HTR-8/SVneo (cell line): ENCODE measurements around the gene NBL1.

Experiments
- DNase-seq: peaks from one replicate; pipeline ENCODE4 v3.0.0; 2011; ENCODE audit warnings: low spot score, mixed read lengths; ENCODE audit not compliant: insufficient read length
- FAIRE-seq: peaks from 2 replicates; lab custom pipeline; 2011; peaks lifted over from hg19 to GRCh38; lab: Jason Lieb, UNC

Gene NBL1

DNA sequence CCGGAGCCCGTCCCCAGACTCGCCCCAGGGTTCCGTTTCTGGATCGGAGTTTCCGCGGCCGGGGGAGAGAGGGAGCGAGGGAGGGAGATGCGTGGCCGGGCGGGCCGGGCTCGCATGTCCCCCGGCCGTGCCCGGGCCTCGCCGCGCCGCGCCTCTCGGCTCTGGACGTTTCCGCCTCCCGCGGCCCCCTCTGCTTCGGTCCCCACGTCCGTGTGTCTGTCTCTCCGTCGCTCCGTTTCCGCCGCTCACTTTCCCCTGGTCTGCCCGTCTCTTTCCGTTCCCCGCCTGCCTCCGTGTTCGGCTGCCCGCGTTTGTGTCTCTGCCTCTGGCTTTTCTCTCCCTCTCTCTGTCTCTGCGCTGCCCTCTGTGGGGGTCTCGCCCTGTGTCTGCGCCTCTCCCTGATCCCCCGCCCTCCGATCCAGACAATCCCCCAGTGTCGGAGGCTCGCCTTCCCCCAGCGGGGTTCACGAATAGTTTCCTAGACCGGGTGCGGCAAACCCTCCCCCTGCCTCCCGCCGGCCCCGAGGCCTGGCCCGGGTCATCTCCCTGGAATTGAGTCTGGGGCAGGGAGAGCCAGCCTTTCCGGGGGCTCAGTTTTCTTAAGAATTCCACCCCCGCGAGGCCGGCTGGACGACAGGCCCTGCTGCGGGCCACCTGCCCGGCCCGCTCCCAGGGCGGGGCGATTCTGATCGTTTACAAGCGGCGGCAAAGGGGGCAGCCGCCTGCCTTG is 735 bp downstream of the NBL1 start:
- no peak for DNase-seq
- FAIRE-seq, result no peak

DNA sequence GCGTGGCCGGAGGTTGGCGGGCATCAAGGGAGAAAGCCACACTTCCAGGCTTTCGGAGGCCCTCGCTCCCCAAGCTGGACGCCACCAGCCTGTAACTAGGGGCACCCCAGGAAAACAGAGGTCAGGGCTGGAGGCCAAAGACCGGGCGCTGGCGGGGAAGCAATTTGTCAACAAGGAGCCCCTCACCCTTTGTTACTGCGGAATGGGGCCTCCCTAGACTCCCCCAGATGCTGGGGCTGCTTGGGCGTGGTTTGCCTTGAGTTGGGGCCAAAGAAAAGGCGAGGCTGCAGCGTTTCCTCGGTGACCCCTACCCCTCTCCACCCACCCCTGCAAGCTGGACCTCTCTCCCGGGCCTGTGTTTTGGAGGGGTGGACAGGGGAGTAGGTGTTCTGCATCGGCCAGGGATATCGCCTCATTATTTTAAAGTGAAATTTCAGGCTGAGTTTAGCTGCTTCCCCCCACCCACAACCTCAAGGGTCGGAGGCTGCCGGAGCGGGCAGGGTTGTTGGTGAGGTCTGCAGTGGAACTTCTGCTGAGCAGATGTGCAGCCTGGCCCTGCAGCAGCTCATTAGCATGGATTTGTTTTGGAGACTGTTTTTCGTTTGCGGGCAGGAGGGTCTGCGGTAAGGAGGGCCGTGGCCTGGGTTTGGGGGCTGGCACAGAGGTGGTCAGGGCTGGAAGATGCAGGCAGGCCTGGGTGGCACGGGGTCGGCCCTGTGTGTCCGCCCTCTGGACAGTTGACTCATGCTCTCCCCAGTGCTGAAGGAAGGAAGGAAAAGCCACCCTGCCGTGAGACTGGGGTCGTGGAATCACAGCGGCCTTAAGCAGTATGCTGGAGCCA is 1.5 kb downstream of the NBL1 start:
- DNase-seq, result no peak
- FAIRE-seq, result no peak

DNA sequence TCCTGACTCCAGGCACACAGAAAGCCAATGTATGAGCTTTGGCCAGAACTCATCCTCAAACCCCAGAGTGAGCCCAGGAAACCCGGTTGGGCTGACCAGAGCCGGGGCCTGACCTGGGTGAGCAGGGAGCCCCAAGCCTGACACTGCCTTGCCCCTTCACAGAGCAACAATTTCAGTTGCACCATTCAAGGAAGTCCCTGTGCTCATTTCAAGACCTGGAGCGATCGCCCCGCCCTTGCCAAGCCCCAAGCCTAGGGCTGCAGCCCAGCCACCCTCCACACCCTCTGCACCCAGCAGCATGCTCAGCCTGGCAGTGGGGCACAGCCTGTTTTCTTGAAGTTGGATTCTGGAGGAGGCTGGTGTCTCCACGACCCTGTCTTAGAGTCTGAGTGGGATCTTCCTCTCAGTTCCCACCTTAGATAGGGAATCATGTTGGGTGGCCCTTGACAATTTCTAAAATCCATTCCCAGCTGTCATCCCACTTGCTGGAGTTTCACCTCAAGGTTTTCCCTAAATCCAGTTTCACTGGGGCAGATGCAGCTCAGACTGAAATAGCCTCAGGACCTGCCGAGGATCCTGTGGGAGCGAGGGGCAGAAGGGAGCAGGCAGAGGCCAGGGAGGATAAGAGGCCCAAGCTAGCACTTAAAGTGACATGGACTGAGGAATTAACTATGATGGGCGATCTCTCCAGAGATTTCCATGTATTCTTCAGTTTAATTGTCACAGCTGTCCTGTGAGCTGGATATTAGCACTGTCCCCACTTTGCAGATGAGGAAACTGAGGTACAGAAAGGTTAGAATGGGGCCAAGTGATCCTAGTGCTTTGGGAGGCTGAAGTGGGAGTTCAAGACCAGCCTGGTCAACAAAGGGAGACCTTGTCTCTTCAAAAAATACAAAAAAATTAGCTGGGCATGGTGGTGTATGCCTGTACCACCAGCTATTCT is 2.5 kb downstream of the NBL1 start:
- no peak for DNase-seq
- FAIRE-seq, result no peak

DNA sequence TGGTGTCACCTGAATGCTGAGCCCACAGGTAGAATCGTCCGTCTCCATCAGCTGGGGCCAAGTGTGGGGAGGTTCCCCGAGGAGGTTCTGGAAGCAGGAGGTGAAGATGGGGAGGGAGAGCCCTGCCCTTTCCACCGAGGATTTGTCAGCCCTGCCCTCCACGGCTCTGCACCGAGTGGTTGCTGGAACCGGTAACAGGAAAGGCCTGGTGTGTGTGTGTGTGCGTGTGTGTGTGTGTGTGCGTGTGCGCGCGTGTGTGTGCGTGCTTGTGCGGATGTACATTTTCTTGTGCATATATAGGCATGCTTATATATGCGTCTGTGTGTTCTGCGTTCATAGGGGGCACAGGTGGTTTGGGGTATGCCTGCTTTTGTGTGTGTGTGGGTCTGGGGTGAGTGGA is 3.5 kb downstream of the NBL1 start:
- no peak for FAIRE-seq
- no peak for DNase-seq

DNA sequence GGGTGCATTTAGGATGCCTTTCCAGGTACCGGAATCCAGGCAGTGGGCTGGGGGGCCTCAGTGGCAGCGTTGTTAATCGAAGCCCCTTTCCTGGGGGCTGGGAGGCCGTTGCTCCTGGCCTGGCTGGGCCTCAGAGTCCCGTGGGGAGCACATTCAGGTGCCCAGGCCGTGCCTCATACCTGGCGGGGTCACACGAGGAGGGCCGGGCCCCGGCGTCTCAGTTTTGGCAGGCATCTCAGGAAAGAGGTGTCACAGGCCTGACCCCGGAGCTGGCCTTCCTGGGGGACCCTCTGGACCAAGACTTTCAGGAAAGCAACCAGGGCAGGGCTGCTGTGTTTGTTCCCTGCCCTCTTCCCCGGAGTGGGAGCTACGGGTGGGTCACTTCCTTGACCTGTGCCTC is 4.1 kb downstream of the NBL1 start:
- no peak for FAIRE-seq
- no peak for DNase-seq

DNA sequence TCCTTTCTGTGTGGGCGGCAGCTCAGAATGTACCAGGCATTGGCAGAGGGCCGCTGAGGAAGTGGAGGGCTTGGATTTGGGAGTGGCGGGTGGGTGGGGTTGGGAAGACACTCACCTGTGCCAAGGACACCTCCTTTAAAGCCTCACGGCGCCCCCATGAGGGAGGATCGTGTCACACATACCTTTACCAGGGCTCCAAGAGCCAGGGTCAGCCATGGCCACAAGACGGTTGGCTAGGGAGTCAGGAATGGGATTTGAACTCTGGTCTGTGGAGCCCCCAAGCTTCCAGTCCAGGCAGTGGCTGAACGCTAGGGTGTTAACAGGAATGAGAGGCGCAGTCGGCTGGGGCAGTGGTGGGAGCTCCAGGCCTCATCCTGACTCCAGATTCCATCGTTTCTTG is 4.6 kb downstream of the NBL1 start:
- DNase-seq (no peak), FAIRE-seq (no peak)

DNA sequence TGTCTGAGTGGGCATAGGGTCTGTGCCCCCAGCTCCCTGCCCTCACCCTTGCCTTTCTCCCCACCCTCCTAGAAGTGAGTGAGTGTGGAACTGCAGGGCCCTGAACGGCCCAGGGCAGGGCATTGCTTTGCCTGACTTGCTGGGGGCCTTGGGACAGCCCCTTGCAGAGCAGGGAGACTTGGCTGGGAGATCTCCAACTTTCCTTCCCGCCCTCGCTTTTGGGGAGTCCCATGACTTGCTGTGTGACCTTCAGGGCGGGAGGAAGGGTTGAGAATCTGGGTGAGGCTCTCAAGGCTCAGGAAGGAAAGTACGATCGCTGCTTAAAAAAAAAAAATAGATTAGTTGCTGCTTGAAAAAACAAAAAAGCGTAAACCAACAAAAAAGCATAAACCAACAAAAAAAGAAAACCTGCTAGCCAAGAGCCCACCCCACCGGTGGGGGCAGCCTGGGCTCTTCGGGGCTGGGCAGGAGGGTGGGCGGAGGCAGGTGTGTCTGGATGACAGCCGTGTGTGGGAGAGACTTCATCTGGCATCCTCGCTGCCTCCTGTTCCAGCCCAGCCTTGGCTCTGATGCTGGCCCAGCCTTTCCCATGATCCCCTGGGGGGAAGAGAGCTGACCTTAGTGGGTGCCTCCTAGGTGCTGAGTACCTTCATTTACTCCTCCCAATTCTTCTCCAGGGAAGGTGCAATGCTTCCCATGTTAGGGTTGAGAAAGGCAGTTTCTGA is 6.5 kb downstream of the NBL1 start:
- FAIRE-seq, result no peak
- DNase-seq, result no peak

DNA sequence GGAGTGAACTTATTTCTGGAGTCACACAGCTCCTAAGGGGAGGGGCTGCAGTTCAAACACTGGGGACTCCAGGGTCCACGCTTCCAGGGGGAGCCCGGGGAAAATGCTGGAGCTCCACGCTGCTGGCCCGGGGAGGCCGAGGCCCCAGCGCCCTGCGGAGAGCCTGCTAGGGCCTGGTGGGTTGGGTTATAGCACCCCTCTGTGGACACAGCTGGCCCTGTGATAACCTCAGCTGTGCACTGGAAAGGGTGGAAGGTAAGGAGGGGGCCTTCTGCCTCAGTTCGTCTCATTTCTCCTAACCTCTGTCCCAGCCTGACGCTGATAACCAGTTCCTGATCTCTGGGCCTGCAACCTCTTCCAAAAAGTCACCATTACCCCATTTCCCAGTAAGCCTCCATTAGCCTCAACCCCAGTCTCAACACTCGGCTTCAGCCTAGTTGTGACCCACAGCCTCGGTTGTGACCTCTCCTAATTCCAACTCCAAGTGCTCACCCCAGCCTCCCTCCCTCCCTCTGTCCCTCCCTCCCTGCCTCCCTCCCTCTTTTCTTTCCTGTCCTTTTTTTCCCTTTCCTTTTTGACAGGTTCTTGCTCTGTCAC is 7.1 kb downstream of the NBL1 start:
- FAIRE-seq (no peak), DNase-seq (no peak)

DNA sequence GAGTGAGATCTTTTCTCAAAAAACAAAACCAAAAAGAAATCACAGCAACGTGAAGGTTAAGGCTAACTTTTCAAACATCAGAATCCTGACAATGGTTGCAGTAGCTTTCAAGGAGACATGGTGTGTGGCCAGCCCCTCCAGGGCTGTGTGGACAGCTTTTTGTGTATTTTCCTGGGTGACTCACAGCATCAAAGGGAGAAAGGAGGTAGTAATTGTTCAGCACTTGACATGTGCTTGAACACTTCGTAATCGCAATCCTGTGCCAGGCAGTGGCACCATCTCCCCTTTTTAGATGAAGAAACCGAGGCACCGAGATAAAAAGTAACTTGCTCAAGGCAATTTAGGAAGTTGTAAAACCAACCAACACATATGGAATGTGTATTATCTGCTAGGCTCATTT is 10.3 kb downstream of the NBL1 start:
- no peak for DNase-seq
- FAIRE-seq, result no peak

DNA sequence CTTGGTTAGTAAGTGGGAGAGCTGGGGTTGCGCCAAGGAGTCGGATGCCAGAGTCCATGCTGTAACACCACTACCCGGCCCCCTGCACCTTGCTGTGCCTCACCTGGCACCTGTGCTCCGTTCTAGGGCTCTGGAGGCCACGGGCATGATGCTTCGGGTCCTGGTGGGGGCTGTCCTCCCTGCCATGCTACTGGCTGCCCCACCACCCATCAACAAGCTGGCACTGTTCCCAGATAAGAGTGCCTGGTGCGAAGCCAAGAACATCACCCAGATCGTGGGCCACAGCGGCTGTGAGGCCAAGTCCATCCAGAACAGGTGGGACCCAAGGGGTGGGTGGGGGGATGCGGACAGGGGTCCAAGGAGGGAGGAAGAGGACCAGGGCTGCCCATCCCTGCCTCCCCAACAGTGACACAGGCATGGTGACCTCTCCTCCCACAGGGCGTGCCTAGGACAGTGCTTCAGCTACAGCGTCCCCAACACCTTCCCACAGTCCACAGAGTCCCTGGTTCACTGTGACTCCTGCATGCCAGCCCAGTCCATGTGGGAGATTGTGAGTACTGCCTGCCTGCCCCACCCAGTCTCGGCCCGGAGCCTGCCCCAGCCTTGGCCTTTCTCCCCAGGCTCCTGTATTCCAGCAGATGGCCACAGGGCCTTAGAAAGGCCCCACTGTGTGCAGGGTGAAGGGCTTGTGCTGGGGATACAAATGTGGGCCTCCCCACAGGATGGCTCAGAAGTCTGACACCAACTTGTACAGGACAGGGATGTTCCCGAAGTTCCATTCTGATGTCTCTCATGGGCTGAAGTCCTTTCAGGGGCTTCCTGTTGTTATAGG is 11.0 kb downstream of the NBL1 start:
- no peak for FAIRE-seq
- no peak for DNase-seq

DNA sequence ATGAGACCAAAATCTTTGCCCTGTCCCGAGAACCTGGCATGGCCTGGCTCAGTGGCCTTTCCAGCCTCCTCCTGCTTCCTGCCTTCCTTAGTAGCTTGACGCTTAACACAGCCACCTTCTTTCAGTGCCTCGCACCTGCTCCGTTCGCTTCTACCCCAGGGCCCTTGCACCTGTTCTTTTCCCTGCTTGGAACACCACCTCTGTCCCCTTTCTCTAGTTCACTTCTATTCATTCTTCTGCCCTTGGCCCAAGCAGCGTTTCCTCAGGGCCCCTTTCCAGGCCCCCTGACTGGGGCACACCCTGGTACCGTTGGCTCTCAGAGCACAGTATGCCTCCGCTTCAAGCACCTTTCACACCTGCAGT is 11.6 kb downstream of the NBL1 start:
- FAIRE-seq (no peak), DNase-seq (no peak)

DNA sequence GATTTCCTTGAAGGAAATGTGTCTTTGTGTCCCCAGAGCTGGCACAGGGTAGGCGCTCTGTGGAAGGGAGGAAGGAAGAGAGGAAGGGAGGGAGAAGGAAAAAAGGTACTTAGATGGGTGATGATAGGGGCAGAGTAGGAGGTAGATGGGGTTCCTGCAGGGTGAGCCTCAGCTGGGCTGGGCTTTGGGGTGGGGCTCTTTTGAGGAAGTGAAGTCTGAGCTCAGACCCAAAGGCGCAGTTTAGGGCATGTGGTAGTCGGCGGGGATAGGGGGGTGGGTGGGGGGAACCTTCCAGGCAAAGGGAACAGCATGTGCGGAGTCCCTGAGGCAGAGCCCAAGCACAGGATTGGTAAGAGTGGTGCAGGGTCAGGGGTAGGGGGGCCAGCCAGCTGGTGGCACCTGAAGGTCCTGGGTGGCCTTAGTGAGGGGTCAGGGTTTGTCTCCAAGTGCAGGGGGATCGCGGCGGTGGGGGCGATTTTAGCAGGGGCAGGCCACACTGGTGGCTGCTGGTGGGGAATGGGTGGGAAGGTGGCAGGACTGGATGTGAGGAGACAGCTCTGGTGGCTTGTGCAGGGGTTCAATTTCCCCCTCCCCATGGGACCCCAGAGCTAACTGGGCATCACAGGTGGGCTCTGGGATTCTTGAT is 12.1 kb downstream of the NBL1 start:
- DNase-seq (no peak), FAIRE-seq (no peak)

DNA sequence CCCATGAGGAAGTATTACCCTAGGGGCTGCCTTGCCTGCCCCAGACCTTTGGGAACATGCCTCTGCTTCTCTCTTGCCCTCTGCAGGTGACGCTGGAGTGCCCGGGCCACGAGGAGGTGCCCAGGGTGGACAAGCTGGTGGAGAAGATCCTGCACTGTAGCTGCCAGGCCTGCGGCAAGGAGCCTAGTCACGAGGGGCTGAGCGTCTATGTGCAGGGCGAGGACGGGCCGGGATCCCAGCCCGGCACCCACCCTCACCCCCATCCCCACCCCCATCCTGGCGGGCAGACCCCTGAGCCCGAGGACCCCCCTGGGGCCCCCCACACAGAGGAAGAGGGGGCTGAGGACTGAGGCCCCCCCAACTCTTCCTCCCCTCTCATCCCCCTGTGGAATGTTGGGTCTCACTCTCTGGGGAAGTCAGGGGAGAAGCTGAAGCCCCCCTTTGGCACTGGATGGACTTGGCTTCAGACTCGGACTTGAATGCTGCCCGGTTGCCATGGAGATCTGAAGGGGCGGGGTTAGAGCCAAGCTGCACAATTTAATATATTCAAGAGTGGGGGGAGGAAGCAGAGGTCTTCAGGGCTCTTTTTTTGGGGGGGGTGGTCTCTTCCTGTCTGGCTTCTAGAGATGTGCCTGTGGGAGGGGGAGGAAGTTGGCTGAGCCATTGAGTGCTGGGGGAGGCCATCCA is 12.8 kb downstream of the NBL1 start:
- DNase-seq, result no peak

DNA sequence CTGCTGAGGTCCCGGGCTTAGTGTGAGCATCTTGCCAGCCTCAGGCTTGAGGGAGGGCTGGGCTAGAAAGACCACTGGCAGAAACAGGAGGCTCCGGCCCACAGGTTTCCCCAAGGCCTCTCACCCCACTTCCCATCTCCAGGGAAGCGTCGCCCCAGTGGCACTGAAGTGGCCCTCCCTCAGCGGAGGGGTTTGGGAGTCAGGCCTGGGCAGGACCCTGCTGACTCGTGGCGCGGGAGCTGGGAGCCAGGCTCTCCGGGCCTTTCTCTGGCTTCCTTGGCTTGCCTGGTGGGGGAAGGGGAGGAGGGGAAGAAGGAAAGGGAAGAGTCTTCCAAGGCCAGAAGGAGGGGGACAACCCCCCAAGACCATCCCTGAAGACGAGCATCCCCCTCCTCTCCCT is 13.4 kb downstream of the NBL1 start:
- DNase-seq (no peak), FAIRE-seq (no peak)

More for the DNA sequence above, 12.8 kb downstream of the NBL1 start:
- no peak for FAIRE-seq

DNA sequence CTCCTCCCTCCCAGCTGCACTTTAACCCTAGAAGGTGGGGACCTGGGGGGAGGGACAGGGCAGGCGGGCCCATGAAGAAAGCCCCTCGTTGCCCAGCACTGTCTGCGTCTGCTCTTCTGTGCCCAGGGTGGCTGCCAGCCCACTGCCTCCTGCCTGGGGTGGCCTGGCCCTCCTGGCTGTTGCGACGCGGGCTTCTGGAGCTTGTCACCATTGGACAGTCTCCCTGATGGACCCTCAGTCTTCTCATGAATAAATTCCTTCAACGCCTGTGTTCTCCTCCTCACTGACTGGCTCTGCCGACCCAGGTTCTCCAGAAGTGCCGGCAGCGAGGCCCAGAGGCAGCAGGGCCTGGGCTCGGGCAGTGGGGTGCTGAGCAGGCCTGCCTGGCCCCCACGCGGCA is 14.1 kb downstream of the NBL1 start:
- DNase-seq (no peak), FAIRE-seq (no peak)

DNA sequence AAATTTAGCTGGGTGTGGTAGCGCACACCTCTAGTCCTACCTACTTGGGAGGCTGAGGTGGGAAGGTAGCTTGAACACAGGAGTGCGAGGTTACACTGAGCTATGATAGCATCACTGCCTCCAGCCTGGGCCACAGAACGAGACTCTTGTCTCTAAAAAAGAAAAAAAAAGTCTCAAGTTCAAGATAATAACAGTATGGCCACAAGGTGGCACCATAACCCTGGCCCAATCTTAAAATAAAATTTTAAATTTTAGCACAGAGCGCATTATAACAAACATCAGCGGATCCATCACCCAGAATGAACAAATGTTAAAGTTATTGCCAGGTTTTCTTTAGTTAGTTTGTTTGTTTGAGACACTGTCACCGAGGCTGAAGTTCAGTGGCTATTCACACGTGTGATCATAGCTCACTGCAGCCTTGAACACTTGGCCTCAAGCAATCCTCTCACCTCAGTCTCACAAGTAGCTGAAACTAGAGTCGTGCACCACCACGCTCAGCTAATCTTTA is 17.7 kb downstream of the NBL1 start:
- no peak for FAIRE-seq

DNA sequence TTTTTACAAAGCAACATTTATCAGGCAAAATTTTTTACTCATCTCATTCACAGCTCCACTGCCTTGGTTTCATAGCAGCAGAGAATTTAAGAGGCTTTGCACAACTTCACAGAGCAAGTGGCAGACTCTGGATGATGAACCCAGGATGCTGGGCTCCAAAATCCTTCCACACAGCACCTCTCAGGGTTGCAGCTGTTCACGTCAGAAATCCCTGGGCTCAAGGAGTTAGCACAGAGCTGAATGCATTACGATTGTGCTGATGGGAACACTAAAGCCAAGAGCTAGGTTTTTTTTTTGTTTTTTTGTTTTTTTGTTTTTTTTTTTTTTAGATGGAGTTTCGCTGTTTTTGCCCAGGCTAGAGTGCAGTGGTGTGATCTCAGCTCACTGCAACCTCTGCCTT is 18.2 kb downstream of the NBL1 start:
- DNase-seq, result no peak
- FAIRE-seq, result no peak

More for the DNA sequence above, 17.7 kb downstream of the NBL1 start:
- no peak for DNase-seq
